Esophagus muscularis mucosa (tissue), 4 donors: ENCODE measurements around the gene FLNA. TPM values are rescaled to one million over a fixed set of nuclear protein-coding genes. Genes with fewer than 3 reads are reported as not detected.

Experiments
- DNase-seq: peaks from one replicate; pipeline ENCODE4 v3.0.0-alpha.2; 2017; ENCODE audit errors: extremely low spot score
- H3K27ac ChIP-seq, 4 donors: fragments of 200-600 bp; sonication (generic); replicated peaks in 1 of 4; 1 replicate in 3 of 4; 2 replicates in 1 of 4; pipeline ENCODE4 v1.5.1; 2016 to 2019; ENCODE audit warnings: mild to moderate bottlenecking in 1 of 4
- H3K27me3 ChIP-seq, 4 donors: fragments of 200-600 bp; sonication (generic); one replicate each; pipeline versions ENCODE4 v1.5.1 to v1.6.0; 2016 to 2019
- H3K36me3 ChIP-seq, 4 donors: fragments of 200-600 bp; sonication (generic); one replicate each; pipeline ENCODE4 v1.5.1; 2016 to 2019
- H3K4me1 ChIP-seq, 4 donors: fragments of 200-600 bp; sonication (generic); one replicate each; pipeline ENCODE4 v1.5.1; 2016 to 2019
- H3K4me3 ChIP-seq, 4 donors: fragments of 200-600 bp; sonication (generic); 1 replicate in 2 of 4; 2 replicates in 2 of 4; pipeline ENCODE4 v1.5.1; 2016 to 2019; ENCODE audit warnings: mild to moderate bottlenecking in 4 of 4, moderate library complexity in 1 of 4
- H3K9me3 ChIP-seq, 4 donors: fragments of 200-600 bp; sonication (generic); 1 replicate in 3 of 4; 2 replicates in 1 of 4; pipeline ENCODE4 v1.5.1; 2016 to 2019
- EP300 ChIP-seq: sonication (generic); formaldehyde crosslinking; IDR thresholded peaks from one replicate; pipeline ENCODE4 v1.6.1; 2017; ENCODE audit warnings: antibody characterized with exemption
- POLR2A ChIP-seq: fragments of 450-650 bp; IDR thresholded peaks from one replicate; pipeline ENCODE4 v1.6.1; 2017; ENCODE audit warnings: antibody characterized with exemption, moderate library complexity, mild to moderate bottlenecking, low read depth
- POLR2AphosphoS5 ChIP-seq, 2 donors: sonication (generic); formaldehyde crosslinking; IDR thresholded peaks; one replicate each; pipeline ENCODE4 v1.6.1; 2017; ENCODE audit warnings: antibody characterized with exemption in 2 of 2
- WGBS: methylation state at CpG from one replicate; pipeline ENCODE4 v1.1.5; 2018; 5-methylcytosine and 5-hydroxymethylcytosine counted together
- intact Hi-C: fragments of 100-400 bp; cut with DNase I; formaldehyde crosslinking; loops from one replicate; pipeline ENCODE4 v1.15.1; 2023
- total RNA-seq, 4 donors: library from RNA; depleted of rRNA; stranded (reverse); fragments of >200 nt; gene quantifications; one replicate each; pipeline versions ENCODE4 v1.1.0 to v1.2.1, GENCODE V29; 2016
- TF ChIP-seq, protein P1 (sequence below), 3 experiments: fragments of 200-600 bp in 2 of 3; fragments of 450-650 bp in 1 of 3; sonication (generic) in 2 of 3; IDR thresholded peaks; one replicate each; pipeline ENCODE4 v1.5.1; 2017 to 2019; ENCODE audit warnings: antibody characterized with exemption in 3 of 3, mild to moderate bottlenecking in 2 of 3, moderate library complexity in 1 of 3

FLNA gene
- total RNA-seq, 4 donors from 2014 or later: 8,941 to 16,544 (median 12,362) TPM

GRCh38 chrX:154368630-154369448 is 5.6 kb downstream of the FLNA start:
- Histone ChIP-seq H3K27me3 (no peaks in the 10 kb centered on the region), H3K4me3 (peak overlapping the region; percentile 67 to 75 (median 74)), H3K9me3 (no peaks in the 10 kb centered on the region), H3K36me3 (peaks cover 30 to 62% (median 51%) of the 10 kb centered on the region in 4 donors), H3K4me1 (peaks cover 38 to 66% (median 62%) of the 10 kb centered on the region in 4 donors), H3K27ac (peak overlapping the region; percentile 96 to 97 (median 97))
- 45% methylated on average over 11 of the region's 16 CpGs for WGBS
- intact Hi-C loops: no loop called here
- peak; percentile 92 for DNase-seq
- TF ChIP-seq POLR2A: no peak
- TF ChIP-seq EP300: no peak
- TF ChIP-seq, protein P1, sequence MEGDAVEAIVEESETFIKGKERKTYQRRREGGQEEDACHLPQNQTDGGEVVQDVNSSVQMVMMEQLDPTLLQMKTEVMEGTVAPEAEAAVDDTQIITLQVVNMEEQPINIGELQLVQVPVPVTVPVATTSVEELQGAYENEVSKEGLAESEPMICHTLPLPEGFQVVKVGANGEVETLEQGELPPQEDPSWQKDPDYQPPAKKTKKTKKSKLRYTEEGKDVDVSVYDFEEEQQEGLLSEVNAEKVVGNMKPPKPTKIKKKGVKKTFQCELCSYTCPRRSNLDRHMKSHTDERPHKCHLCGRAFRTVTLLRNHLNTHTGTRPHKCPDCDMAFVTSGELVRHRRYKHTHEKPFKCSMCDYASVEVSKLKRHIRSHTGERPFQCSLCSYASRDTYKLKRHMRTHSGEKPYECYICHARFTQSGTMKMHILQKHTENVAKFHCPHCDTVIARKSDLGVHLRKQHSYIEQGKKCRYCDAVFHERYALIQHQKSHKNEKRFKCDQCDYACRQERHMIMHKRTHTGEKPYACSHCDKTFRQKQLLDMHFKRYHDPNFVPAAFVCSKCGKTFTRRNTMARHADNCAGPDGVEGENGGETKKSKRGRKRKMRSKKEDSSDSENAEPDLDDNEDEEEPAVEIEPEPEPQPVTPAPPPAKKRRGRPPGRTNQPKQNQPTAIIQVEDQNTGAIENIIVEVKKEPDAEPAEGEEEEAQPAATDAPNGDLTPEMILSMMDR (IDR thresholded peaks at IDR 0.05): no peak
- TF ChIP-seq POLR2AphosphoS5 (IDR thresholded peaks at IDR 0.05): peak; percentile 27 to 60

DNA sequence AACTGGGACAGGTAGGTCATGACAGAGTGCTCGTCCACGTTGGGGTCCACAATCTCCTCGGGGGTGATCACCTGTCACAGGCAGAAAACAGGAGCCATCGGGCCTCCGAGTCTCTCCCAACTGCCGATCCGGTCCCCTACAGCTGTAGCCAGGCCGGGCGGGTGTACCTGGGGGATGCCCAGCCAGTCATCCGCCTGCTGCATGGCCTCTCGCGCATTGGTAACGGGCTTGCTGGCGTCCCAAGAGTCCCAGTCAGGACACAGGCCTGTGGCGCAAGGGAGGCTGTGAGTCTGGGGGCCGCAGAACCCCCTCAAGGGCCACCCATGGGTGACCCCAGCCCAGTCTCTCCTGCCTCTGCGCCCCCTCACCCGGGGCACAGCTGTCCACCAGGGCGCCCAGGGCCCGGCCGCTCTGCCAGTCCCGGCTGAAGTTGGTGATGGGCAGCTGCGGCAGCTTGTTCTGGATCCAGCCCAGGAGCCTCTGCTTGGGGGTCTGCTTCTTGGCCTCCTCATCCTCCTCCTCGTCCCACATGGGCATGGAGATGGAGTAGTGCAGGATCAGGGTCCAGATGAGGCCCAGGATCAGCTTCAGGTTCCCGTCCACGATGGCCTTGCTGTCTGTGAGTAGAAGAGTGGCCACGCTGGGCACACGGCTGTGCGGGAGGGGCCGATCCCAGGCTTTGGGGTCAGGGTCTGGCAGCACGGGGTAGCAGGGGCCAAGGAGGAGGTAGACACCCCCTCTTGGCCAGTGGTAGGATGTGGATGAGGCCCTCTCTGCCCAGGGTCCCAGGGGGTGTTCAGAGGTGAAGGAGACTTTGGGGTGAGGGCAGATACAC is 6.7 kb downstream of the FLNA start:
- 78% methylated on average over 5 of the region's 31 CpGs for WGBS
- DNase-seq: no peak
- TF ChIP-seq, protein P1 (IDR thresholded peaks at IDR 0.05): no peak
- TF ChIP-seq POLR2AphosphoS5 (IDR thresholded peaks at IDR 0.05): peak in 1 of 2 donors; percentile 62
- Histone ChIP-seq H3K4me3 (peak overlapping the region; percentile 67 to 75 (median 74)), H3K36me3 (peaks cover 37 to 70% (median 61%) of the 10 kb centered on the region in 4 donors), H3K27me3 (no peaks in the 10 kb centered on the region), H3K4me1 (peaks cover 33 to 67% (median 62%) of the 10 kb centered on the region in 4 donors), H3K9me3 (no peaks in the 10 kb centered on the region), H3K27ac (peak overlapping the region; percentile 96 to 97 (median 97))
- intact Hi-C loops: no loop called here

GRCh38 chrX:154366666-154367055 is 7.8 kb downstream of the FLNA start:
- Histone ChIP-seq H3K4me3 (peak overlapping the region; percentile 1 to 75 (median 38)), H3K27me3 (no peaks in the 10 kb centered on the region), H3K36me3 (peaks cover 44 to 77% (median 71%) of the 10 kb centered on the region in 4 donors), H3K27ac (peak overlapping the region; percentile 96 to 97 (median 97)), H3K4me1 (peaks cover 27 to 64% (median 62%) of the 10 kb centered on the region in 4 donors), H3K9me3 (no peaks in the 10 kb centered on the region)
- intact Hi-C loops: no loop called here
- no peak for DNase-seq
- peak in 1 of 2 donors; percentile 17 for TF ChIP-seq POLR2AphosphoS5 (IDR thresholded peaks at IDR 0.05)
- TF ChIP-seq, protein P1 (IDR thresholded peaks at IDR 0.05): no peak
- WGBS: 73% methylated on average over 11 of the region's 11 CpGs

- H3K36me3 ChIP-seq: peaks cover 48 to 82% (median 77%) of the 10 kb centered on the region in 4 donors
- H3K4me3 ChIP-seq: peak overlapping the region; percentile 1 to 75 (median 38)
- H3K27ac ChIP-seq: peak overlapping the region; percentile 96 to 97 (median 97)
- intact Hi-C loops: no loop called here
- 92% methylated on average over 6 of the region's 32 CpGs for WGBS
- H3K4me1 ChIP-seq: peaks cover 27 to 69% (median 62%) of the 10 kb centered on the region in 4 donors
- TF ChIP-seq EP300: no peak
- TF ChIP-seq, protein P1 (IDR thresholded peaks at IDR 0.05): no peak
- TF ChIP-seq POLR2A: no peak
- peak; percentile 12 to 76 for TF ChIP-seq POLR2AphosphoS5 (IDR thresholded peaks at IDR 0.05)
- DNase-seq: no peak
- no peaks in the 10 kb centered on the region for H3K9me3 ChIP-seq
- H3K27me3 ChIP-seq: no peaks in the 10 kb centered on the region
These were observed 8.3 kb downstream of the FLNA start for GRCh38 chrX:154365997-154366665.
